LNCaP clone FGC (cell line): ENCODE data around the gene UTS2B.

Experiments used
- DNase-seq: peaks from one replicate; pipeline ENCODE4 v3.0.0-alpha.2; 2011; ENCODE audit warnings: low read depth
- H3K4me3 ChIP-seq: 2 replicates; pipeline ENCODE4 v1.5.1; 2011; ENCODE audit warnings: mild to moderate bottlenecking, low read depth, low read length, control low read depth
- TF ChIP-seq, protein P1 (sequence below): IDR thresholded peaks from 2 replicates; pipeline ENCODE4 v1.5.1; 2012; ENCODE audit warnings: mild to moderate bottlenecking; ENCODE audit not compliant: control insufficient read depth, insufficient read depth; ENCODE audit errors: extremely low read depth

Gene UTS2B

DNA sequence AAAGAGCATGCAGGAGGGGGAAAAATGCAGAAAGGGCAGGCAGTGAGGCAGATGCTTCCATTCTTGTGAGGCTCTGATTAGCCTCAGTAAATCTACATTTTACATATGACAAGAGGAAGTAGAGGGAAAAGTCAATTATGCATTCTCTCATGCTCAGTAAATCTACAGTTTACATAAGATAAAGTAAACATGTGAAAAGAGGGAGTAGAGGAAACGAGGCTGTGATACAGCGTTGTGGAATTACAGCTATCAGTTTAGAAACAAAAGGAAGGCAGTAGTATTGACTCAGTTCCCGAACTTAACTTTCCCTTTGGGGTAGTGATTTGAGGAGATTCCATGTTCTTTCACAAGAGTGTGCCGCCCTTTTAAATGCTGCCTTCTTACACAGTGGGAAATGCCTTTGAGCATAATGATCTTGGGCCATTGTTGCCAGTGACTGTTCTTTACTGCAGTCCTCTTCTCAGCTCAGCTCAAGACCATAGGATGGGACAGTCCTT is 92.0 kb downstream of the UTS2B start:
- no peak for DNase-seq
- no peak overlapping the region for H3K4me3 ChIP-seq
- TF ChIP-seq, protein P1, sequence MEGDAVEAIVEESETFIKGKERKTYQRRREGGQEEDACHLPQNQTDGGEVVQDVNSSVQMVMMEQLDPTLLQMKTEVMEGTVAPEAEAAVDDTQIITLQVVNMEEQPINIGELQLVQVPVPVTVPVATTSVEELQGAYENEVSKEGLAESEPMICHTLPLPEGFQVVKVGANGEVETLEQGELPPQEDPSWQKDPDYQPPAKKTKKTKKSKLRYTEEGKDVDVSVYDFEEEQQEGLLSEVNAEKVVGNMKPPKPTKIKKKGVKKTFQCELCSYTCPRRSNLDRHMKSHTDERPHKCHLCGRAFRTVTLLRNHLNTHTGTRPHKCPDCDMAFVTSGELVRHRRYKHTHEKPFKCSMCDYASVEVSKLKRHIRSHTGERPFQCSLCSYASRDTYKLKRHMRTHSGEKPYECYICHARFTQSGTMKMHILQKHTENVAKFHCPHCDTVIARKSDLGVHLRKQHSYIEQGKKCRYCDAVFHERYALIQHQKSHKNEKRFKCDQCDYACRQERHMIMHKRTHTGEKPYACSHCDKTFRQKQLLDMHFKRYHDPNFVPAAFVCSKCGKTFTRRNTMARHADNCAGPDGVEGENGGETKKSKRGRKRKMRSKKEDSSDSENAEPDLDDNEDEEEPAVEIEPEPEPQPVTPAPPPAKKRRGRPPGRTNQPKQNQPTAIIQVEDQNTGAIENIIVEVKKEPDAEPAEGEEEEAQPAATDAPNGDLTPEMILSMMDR = no peak

DNA sequence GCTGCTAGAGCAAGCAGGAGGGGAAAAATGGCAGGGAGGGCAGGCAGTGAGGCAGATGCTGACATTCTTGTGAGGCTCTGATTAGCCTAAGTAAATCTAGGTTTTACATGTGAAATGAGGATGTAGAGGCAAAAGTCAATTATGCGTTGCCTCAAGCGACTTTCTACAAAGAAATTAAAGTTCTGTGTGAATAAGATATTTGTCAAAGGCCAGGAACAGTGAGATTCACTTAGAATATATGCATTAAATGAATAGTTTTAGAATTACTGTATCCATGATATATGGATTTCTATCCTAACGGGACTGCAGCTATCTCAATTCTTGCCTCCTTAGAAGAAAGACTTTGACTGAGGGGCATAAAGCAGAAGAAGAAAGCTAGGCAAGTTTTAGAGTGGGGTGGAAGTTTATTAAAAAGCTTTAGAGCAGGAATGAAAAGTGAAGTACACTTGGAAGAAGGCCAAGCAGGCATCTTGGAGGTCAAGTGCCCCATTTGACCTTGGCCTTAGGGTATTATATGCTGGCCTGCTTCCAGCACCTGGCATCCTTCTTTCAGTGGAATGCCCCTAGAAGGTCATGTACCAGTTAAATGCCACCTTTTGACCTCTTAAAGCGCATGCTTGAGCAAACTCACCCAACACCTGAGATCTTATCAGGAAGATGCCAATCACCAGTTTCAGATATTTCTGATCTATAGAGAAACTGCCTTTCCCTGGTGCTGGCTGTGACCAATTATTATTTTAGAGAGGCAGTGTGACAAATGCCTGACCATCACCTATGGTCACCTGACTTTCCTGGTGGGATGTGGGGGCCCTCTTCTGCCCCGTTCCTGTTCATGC is 93.1 kb downstream of the UTS2B start:
- H3K4me3 ChIP-seq = no peak overlapping the region
- DNase-seq = no peak
- TF ChIP-seq, protein P1 = no peak

DNA sequence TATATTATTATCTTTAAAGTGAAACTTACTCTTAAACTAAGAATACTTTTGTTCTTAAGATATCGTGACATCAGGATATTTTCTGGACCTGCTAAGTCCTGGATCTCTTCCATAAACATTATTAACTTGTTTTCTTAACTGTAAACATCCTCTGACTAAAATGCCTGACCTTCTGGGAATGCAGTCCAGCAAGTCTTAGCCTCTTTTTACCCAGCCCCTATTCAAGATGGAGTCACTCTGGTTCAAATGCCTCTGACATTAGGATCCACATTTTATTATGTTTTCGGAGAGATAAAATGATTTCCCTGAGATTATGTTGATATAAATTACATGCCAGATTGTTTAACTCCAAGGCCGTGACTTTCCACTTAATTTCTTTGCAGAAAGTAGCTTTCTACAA is 93.7 kb downstream of the UTS2B start:
- H3K4me3 ChIP-seq = no peak overlapping the region
- TF ChIP-seq, protein P1 = no peak
- DNase-seq = no peak

DNA sequence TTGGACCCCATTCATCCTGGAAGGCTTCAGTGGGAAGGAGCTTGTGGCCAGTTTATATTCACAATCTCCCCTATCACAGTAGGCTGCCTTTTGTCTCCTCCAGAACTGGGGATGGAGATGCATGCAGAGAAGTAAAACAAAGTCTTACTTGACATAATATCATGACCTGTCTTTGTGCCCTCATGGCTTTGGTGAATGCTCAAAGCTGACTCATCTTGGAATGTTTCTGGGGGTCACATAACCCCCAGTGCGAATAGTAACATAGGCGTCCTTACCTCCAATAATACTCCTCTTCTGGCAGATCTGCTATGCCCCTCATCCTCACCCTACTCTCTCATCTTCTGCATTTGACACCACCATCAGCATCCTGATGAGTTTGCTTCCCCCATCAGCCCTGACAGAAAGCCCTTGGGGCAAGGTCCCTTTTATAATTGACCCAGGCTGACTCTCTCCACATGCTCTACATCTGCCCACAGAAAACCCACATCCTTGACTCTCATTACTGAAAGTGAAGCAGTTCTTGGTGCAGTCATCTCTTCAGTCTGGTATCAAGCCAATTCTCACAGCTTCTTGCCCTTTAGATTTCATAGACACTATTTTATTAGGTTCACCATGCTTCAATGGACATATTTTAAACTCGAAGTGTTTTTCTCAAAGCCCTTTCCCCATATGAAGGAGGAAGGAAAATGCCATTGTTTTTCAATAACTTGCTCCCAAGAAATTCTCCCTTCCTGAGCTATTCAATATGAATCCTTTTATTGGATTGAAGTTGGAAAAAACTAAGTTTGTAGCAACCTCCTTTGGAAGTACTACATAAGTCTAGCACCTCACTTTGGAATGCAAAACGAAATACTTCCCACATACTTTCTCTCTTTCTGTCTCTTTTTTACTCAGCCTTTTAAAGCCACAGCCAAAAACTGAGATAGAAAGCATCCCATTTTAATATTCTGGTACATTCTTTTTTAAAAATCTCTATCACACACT is 94.7 kb downstream of the UTS2B start:
- TF ChIP-seq, protein P1 = no peak
- H3K4me3 ChIP-seq = no peak overlapping the region
- no peak for DNase-seq

DNA sequence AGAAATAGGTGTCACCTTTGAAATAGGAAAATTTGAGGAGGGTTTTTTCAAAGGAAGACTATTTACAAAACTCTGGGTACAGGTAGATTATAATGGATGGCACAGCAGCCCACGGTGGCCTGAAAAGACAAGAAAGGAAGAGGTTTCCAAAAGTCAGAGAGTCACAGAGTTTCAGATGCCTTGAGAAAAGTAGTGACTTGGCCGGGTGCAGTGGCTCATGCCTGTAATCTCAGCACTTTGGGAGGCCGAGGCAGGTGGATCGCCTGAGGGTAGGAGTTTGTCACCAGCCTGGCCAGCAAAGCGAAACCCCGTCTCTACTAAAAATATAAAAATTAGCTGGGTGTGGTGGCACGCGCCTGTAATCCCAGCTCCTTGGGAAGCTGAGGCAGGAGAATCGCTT is 96.1 kb downstream of the UTS2B start:
- TF ChIP-seq, protein P1 = no peak
- no peak for DNase-seq
- no peak overlapping the region for H3K4me3 ChIP-seq

DNA sequence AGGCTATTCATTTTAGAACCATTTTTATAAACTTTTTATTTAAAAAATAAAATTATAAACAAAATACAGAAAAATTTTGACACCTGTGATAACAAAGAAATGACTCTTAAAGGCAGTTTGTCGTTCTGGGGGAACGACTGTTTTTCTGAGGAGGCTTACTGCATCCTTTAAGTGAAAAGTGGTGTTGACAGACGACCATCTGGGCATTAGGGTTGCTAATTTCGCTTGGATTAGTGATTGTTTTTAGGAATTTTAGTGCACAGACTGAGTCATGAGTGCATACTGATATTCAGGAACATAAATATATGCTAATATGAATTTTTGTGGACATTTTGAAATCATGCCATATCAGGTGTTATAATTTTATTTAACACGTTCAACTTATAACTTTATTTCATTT is 102.8 kb downstream of the UTS2B start:
- DNase-seq = no peak
- H3K4me3 ChIP-seq = no peak overlapping the region
- TF ChIP-seq, protein P1 = no peak
